Erythroblast (primary cell): ENCODE results near the gene TBCD.

ENCODE experiments used
- GATA1 ChIP-seq: IDR thresholded peaks from 2 replicates; pipeline ENCODE4 v1.6.1; 2011; ENCODE audit warnings: low read depth, mild to moderate bottlenecking, control low read depth, low read length, moderate library complexity
- POLR2A ChIP-seq: IDR thresholded peaks from 2 replicates; pipeline ENCODE4 v1.6.1; 2011; ENCODE audit warnings: mild to moderate bottlenecking, low read length

GRCh38 chr17:82956146-82956725 lies 204.4 kb downstream of the TBCD start:
- TF ChIP-seq GATA1: no peak
- TF ChIP-seq POLR2A: no peak
